HG03025 (cell line): Measurements from ENCODE around the gene FREM1.

Experiments used
- ATAC-seq: cut with Tn5 transposase; IDR thresholded peaks from one replicate; pipeline ENCODE4 v1.9.1; 2021; ENCODE audit warnings: mild to moderate bottlenecking, moderate library complexity; ENCODE audit not compliant: unreplicated experiment, low FRiP score

Gene FREM1

DNA sequence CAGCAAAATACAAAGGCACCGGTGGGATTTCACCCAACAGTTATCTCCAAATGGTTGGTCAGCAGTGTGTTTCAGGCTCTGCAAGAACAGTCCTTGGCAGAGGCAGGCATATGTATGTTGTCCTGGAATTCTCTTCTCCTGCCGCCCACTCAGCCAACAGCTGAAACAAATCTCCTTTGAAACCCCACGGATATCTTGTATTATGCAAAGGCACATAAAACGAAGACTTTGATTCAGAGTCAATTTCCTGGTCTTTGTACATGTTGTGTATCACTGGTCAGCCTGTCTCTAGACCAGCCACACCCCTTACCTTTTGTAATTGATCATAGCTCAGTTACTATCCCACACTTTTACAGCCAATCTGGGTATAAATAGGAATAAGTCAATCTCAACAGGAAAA lies 29.2 kb downstream of the FREM1 start:
- ATAC-seq, result no peak

DNA sequence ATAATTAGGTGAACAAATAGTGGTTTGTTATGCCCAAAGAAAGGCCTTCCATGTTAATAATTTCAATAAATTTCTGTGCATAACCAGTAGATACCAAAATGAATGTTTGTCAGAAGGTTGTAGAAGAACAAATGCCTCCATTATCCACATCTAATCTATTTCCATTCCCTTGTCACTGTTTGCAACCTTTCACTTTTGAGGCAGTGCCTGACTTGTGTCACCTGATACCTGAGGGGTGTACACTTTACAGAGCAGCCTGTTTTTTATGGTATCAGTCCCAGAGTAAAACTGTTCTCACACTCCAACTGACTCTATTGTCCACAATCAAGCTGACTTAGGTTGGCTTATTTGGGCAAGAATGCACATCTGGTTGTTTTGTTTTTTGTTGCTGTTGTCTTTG lies 40.1 kb downstream of the FREM1 start:
- ATAC-seq, result no peak

DNA sequence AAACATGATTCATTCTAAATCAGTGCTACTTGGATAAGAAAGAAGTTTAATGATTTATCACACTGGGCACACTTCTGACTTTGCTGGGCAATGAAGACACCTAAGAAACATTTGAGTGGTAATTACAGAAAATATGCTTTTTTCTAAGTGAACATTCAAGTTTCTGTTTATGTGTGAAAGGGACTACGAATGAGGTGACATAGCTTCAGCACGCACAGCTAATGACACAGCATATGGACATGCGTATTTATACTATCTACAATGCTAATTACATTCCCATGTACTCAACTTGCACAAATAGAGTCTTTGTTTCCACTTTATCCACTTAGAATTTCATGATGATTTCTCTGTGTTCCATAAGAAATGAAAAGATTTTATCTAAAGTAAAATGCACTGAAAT lies 40.6 kb downstream of the FREM1 start:
- no peak for ATAC-seq

DNA sequence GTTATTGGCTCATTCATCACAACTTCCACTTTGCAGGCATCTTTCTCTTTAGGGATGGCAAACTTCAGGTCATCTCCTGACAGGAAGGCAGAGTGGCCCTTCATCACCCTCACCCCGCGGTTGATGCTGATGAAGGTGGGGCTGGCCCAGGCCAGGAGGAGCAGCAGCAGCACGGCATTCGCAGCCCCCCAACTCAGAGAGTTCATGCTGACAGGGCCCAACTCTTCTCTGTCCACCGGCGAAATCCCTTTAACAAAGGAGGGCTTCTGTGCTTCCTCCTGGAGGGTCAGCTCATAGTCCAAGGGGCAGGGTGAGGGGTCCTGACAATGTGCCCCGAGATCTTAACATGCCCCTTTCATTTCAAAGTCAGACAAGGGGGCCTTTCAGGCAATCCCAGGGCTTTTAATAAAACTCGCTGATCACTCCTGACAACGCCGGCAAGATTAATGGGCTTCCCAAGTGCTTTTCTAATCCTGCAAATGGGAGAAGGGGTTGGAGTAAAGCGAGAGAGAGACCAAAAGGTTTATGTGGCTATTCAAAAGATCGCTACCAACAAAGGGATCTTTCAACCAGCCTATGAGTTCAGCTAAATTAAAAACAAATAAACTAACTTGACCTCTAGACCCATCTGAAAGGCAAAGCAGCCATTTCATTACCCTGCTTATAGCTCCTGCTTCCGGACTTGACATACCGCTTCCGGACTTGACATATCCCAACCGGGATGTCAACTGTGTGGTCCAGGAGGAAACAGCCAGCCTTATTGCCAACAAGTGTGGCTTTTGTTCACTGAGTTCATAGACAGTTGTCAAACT lies 41.2 kb downstream of the FREM1 start:
- no peak for ATAC-seq

DNA sequence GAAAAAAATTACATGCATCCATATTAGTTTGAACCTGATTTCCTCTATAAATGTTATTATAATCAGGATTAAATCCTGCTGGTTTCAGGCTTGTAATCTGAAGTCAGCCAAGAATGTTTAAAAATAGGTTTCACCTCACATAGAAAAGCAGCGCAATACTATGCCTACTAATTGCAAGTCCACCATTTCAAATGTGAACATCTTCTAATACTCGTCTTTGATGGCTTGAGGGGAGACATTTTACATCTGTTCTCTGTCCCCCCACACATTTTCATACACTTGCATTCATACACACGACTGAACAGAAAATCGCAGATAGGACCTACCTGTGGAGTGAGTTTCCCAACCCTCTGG lies 41.8 kb downstream of the FREM1 start:
- no peak for ATAC-seq

DNA sequence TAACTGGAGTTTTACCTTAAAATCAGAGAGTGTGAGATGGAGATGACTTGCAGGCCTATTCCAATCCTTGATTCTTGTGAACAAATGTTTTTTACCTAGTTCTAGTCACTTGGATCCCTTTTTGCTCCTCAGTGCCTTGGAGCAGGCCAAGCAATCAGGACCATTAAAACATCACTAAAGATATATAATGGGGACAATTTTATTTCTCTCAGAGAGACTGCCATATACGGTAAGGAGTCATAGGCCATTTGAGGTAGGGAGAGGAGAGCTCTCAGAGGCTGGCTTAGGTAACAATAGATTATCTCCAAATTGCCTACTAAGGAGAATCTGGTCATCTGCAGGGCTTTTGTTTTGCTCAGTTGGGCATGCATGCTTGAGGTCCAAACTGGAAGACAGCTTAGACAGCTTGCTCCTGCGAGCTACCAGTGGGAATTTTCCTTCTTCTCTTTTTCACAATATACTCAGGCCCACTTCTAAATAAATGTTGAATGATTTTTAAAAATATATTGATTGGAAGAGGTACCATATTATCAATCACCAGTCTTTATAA lies 44.0 kb downstream of the FREM1 start:
- ATAC-seq, result no peak

GRCh38 chr9:14864309-14864708 lies 45.9 kb downstream of the FREM1 start:
- ATAC-seq, result no peak

DNA sequence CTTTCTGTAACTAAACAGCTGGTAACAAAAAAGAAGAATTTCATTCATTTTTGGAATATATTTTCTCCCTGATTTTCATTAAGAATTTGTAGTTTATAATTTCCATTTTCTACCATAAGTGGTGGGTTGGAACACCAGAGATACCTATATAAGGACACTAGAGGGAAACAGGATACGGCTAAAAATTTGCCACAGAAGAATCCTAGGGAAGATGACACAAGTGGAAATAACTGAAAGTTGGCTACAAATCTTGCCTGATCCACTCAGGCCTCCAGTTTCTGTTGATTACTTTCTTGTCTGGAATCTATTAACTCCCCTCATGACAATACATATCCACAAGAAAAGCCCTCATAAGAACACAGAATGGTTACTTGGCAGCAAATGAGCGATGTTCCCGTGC lies 46.8 kb downstream of the FREM1 start:
- no peak for ATAC-seq

DNA sequence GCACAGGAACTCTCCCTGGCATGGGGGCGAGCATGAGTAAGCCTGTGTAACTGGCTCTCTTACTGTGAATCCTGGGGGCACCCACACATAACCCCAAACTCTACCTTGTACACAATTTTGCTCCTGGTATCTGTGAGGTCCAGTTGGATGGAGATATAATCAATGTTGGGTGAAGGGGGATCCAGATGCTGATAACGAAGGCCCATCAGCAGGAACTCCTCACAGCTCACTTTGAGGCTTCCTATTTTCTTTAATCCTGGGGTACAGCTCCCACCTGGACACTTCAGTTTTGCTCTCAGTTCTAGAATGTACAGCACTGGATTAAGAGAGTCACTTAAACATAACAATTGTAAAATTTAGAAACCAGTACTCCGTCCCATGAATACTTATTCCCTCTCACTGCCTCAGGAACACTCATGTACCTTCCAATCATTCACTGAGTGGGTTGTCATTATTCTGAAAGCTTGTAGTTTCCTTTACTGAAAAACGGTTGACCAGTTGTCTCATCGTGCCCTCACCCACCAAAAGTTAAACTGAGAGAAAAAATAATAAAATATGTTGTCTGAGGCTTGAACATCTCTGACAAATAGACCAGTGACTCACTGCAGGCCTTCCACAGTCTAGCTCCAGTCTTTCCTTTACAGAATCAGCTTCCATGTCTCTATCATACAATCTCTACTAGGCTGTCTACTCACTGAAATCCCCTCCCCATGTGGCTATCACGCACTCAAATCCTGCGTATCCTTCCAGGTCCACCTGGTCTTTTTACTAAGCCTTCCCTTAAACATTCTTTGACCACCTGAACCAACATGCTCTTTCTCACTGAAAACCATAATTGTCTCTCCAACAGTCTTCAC lies 52.6 kb downstream of the FREM1 start:
- no peak for ATAC-seq

- ATAC-seq, result no peak
Measured at GRCh38 chr9:14849851-14850250, 60.4 kb downstream of the FREM1 start.

DNA sequence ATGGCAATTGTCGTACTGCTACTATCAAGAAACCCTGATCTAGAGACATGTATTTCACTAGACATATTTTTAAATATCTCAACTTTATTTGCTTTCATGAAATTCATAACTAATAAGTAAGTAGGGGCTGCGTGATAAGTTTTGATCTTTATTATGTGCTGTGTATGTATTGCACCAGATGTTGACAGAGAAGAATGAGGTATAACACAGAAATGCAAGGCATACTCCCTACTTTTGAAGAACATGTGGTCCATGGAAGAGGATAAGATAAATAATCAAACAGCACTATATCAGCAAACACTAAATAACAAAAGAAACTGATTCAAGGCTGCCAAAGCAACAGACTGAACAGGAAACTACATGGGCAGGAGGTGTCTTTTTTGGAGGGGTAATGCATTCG lies 60.9 kb downstream of the FREM1 start:
- no peak for ATAC-seq

DNA sequence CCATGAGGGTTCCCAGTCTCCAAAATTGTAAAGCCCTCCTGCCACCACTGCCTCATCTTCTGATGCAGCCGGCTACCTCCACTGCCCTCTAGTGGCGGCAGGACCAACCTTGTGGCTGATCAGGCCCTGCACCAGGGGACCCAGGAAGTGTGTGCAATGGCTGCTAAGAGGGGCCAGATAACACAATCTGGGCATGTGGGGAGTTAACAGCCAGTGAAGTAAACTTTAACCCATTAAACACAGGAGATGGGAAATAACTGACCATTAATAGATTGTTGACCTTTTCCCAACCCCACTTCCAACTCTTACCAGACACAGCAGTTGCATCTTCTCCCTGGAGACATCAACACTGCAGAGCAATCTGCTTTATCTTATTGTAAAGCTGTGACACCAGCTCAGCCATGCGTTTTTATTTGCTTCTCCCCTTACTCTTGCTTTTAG lies 63.3 kb downstream of the FREM1 start:
- peak; percentile 99 for ATAC-seq

DNA sequence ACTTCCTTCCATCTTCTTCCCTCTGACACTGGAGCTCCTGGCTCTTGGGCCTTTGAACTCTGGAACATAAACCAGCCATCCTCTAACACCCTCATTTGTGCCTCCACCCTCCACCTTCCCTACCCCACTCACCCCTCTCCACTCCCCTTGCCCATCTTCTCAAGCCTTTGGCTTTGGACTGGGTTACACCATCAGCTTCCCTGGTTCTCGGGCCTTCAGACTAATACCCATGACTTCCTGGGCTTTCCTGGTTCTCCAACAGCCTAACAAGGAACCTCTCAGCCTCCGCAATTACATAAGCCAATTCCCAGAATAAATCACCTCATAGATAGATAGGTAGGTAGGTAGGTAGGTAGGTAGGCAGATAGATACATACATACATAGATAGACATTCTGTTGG lies 67.1 kb downstream of the FREM1 start:
- no peak for ATAC-seq

DNA sequence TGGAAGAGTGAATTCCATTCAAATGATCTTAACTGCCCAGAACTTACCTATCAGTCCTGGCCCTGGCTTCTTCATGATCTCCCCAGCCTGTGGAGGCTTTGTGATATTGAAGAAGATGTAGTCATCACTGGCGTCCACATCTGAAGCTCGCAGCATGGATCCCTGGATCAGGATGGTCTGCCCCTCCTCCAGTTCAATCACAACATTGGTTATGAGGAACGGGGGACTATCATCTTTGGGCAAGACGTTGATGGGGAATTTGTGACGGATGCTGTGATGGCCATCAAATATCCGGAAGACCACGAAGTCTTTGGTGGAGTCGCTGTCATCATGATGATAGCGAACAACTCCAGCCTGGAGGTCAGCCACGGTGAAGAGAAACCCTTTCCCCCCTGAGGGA lies 68.0 kb downstream of the FREM1 start:
- ATAC-seq, result no peak

DNA sequence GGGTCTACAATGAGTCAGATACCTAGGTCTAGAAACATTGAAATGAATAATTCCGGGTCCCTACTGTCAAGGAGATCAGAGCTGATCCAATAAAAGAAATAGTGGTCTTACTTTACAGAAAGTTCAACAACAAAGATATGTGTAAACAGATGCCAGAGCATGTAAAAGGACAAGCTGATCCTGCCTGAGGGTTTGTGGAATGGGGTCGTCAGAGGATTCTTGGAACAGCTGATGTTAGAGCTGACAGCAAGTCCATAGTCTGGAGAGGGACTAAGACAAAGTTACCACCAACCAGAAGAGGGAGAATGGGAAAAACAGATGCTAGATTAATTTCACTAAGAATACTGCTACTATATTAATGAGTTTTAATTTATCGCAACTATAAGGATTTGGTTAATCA lies 71.5 kb downstream of the FREM1 start:
- no peak for ATAC-seq

DNA sequence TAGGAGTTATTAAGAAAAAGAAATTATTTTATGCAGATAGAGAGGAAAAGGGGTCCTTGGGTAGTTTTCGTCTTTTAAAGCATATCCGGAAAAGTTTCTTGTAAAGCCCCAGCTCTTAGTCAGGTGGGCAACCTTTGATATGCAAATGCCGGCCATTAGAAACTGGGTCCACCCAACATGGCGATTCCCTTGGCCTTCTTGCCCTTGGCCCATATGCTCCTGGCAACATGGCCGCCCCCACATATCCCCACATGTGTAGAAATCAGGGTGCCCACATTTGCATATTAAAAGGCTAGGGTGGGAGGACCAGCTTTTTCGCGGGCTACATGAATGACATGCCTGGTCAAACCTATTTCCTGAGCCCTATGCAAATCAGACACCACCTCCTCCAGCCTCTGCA lies 73.3 kb downstream of the FREM1 start:
- no peak for ATAC-seq

GRCh38 chr9:14831661-14832060 lies 78.6 kb downstream of the FREM1 start:
- ATAC-seq, result no peak

DNA sequence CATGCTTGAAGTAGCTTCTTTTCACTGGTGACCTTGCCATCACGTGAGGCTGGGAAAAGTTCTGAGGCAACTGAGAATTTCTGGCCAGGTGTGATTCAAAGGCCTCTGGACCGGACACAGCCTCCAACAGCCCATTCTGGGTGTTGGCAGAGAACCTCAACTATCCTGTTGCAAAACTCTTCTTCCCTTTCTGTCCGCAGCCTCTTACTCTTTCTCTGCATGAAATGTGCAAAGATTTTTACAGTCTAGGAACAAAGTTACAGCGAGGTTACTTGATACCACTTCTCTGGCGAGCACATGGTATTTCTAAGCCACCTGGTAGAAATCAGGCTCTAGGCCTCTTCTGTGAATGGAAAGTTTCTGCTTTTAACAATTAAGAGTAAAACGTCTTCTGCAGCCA lies 79.2 kb downstream of the FREM1 start:
- ATAC-seq, result no peak

DNA sequence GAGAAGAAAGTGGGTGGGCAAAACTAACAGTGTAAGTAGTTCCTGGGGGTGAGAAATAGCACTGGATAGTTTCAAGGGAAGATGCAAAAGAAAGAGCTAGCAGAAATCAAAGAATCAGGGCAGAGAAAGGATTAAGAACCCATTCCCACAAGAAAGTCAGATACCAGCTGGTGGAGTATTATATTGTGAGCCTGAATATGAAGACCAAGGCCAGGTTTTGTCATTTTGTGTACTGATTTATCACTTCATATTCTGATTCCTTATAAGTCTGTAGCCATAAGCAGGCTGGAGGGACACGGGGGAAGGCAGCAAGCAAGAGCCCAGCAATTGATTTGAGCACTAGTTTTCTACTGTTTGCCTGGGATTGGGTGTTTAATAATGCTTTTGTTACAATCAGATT lies 80.2 kb downstream of the FREM1 start:
- ATAC-seq, result no peak

GRCh38 chr9:14829204-14829603 lies 81.0 kb downstream of the FREM1 start:
- no peak for ATAC-seq

DNA sequence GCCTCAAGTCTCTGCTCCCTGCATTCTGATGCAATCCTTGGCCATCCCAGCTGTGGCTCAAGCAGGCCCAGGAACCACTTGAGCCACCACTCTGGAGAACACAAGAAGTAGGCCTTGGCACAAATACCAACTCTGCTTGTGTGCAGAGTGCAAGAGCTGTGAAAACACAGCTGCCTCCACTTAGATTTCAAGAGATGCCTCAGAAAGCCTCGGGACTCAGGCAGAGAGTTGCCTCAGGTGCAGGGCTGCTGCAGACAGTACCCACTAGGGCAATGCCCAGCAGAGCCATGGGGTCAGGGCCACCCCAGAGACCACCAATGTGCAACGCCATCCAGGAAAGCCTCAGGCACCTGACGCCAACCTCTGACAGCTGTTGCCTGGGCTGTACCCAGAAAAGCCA lies 82.4 kb downstream of the FREM1 start:
- no peak for ATAC-seq

DNA sequence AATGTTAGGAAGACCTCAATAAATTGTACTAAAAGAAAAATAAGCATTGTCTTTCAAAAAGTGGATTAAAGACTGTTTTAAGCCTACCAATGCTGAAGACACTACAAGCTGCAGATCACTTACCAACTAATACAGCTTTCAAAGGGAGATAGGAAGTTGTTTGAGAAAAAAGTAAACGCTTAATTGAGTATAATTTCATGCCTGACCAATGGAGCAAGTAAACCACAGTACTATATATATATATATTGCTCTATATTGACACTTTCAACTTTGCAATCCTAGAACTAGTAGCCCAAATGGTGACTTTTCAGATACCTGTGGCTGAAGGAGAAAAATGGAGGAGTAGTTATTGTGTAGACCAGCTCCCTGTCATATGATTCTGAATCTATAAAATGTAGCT lies 85.7 kb downstream of the FREM1 start:
- no peak for ATAC-seq
